Fibroblast of the aortic adventitia (primary cell): Measurements from ENCODE around the gene CT47C1. TPM values are rescaled to one million over a fixed set of nuclear protein-coding genes. Genes with fewer than 3 reads are reported as not detected.

Experiments used
- DNase-seq: peaks from one replicate; pipeline ENCODE4 v3.0.0-alpha.2; 2010; ENCODE audit warnings: low read depth
- H3K4me3 ChIP-seq: 2 replicates; pipeline ENCODE4 v1.5.1; 2011; ENCODE audit warnings: low read depth, mild to moderate bottlenecking, control low read depth, low read length, moderate library complexity
- total RNA-seq: library from RNA; depleted of rRNA; stranded (reverse); fragments of >200 nt; gene quantifications from 2 replicates; pipeline ENCODE4 v1.2.3, GENCODE V29; 2012; ENCODE audit warnings: low replicate concordance
- TF ChIP-seq, protein P1 (sequence below): IDR thresholded peaks from 2 replicates; pipeline ENCODE4 v1.5.1; 2011; ENCODE audit warnings: mild to moderate bottlenecking, low read length, control low read depth, inconsistent platforms; ENCODE audit not compliant: insufficient read depth

The CT47C1 gene
- total RNA-seq, 1 donor, result not detected

DNA sequence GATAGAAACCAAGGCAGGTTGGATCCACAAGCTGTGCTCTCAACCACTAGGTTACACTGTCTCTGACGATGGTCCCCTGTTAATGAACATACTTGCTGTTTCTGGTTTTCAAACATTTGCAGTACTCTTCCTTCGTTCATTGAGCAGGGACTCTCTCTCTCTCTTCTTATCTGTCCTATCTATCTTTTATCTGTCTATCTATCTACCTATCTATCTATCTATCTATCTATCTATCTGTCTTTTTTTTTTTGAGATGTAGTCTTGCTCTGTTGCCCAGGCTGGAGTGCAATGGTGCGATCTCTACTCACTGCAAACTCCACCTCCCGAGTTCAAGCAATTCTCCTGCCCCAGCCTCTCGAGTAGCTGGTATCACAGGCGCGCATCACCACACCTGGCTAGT, 9.4 kb upstream of the CT47C1 start:
- DNase-seq, result no peak
- no peak overlapping the region for H3K4me3 ChIP-seq
- TF ChIP-seq, protein P1, sequence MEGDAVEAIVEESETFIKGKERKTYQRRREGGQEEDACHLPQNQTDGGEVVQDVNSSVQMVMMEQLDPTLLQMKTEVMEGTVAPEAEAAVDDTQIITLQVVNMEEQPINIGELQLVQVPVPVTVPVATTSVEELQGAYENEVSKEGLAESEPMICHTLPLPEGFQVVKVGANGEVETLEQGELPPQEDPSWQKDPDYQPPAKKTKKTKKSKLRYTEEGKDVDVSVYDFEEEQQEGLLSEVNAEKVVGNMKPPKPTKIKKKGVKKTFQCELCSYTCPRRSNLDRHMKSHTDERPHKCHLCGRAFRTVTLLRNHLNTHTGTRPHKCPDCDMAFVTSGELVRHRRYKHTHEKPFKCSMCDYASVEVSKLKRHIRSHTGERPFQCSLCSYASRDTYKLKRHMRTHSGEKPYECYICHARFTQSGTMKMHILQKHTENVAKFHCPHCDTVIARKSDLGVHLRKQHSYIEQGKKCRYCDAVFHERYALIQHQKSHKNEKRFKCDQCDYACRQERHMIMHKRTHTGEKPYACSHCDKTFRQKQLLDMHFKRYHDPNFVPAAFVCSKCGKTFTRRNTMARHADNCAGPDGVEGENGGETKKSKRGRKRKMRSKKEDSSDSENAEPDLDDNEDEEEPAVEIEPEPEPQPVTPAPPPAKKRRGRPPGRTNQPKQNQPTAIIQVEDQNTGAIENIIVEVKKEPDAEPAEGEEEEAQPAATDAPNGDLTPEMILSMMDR, result no peak

DNA sequence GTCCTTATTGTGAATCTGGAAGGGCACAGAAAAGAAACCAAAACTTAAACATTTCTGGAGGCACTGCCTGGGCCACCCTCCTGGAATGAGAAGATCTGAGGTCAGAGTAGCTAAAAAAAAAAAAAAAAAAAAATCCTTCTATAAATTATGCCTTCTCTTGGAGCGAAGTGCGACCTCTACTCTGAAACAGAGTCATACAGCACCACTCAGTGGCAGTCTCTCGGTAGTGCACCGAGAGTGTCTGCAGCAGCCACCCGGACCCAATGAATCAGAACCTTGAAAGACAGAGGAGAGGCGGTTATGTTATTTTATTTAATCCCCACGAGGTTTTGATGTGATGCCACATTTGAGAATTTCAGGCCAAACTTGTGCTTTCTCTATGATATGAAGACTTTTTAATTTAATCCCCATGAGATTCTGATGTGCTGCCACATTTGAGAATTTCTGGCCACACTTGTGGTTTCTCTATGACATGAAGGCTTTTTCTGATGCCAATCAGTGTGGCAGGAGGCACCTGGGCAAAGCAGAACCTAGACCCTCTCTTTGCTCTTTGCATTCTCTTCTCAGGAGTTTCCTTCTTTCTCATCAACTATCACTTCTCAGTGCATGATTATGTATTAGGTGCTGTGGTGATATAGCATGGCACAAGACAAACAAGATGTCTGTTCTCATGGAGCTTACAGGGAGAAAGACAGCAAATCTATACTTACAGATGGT, 5.6 kb upstream of the CT47C1 start:
- H3K4me3 ChIP-seq, result no peak overlapping the region
- TF ChIP-seq, protein P1, result peak; percentile 71
- DNase-seq, result peak; percentile 71

DNA sequence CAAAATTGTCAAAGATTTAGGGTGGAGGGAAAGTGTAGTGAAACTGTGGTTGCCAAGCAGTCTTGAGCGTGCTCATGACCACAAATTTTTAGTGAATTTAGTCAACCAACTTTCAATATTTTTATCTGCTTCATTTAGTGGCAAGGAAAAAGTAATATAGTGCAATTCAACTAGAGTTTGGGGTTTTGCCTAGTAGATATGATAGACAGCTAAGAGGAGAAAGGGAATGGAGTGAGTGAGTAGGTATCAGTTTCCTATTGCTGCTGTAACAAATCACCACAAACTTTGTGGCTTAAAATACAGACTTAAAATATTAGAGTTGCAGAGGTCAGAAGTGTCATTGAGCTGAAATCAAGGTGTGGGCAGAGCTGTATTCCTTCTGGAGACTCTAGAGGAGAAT, 3.7 kb upstream of the CT47C1 start:
- H3K4me3 ChIP-seq, result no peak overlapping the region
- TF ChIP-seq, protein P1, result no peak
- no peak for DNase-seq

DNA sequence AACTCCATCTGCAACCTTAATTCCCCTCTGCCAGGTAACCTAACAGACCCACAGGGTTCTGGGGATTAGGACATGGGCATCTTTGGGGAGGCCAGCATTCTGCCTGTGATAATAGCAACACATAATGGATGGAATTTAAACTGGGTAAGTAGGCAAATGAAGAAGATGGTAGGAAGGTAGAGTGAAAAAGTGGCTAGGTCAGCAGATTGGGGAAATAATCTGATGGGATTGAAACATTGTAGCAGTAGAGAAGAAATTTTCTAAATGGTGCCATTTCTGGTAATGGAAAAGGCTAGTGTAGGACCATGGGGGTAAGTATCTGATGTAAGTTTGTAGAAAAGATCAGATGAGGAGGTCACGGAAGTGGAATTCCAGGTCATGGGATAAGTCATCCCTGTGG, 3.0 kb upstream of the CT47C1 start:
- no peak for DNase-seq
- TF ChIP-seq, protein P1, result no peak

DNA sequence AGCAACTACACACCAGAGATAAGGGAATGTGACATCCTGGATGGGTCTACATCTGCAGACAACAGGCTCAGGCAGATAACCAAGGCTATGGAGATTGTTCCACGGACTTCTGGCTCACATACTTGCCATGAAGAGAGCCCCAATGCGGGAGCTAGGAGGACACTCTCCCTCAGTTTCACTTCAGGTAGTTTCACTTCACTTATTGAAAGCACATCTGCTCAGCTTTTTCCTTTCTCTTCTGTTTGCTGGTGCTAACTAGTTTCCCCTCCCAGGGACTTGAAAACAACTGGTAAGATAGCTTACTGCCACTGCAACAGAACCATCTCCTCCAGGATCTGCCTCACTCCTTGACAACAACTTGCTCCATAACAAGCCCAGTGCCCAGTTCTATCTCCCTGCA, 1.4 kb upstream of the CT47C1 start:
- TF ChIP-seq, protein P1, result no peak
- DNase-seq, result no peak
- no peak overlapping the region for H3K4me3 ChIP-seq

More for the DNA sequence above, 3.0 kb upstream of the CT47C1 start:
- H3K4me3 ChIP-seq, result no peak overlapping the region

DNA sequence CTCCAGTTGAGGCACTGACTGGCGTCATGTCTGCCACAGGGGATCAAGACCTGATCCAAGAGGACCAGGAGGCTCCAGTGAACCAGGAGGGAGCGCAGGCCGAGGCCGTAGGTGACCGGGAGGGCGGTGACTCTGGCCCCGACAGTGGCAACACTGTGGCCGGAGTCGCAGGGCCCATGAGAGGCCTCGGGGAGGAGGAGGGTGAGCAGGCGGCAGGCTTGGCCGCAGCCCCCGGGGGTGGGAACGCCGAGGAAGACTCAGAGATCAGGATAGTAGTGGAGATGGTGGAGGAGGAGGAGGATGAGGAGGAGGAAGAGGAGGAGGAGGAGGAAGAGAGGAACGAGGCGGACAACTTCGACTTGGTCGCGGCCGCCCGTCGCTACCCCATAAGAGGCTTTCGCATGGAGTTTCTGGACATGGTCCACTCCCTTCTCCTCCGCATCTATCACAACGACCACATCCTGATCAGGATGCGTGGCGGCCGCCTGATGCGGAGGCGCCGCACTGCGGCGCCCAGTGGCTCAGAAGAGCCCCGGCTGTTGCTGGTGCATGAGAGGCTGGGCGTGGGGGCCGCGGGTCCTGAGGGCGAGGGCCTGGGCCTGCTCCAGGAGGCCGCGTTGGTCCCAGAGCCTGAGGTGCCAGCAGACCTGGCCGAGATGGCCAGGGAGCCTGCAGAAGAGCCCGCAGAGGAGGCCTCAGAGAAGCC, 560 bp downstream of the CT47C1 start:
- no peak overlapping the region for H3K4me3 ChIP-seq
- no peak for DNase-seq
- TF ChIP-seq, protein P1, result no peak
